Fibroblast of skin of left quadriceps (primary cell): ENCODE measurements around the gene PMEPA1.

Source experiments
- DNase-seq, 2 experiments: peaks; one replicate each; pipeline ENCODE4 v3.0.0-alpha.2; 2013; ENCODE audit warnings: low read depth in 2 of 2

Gene PMEPA1

DNA sequence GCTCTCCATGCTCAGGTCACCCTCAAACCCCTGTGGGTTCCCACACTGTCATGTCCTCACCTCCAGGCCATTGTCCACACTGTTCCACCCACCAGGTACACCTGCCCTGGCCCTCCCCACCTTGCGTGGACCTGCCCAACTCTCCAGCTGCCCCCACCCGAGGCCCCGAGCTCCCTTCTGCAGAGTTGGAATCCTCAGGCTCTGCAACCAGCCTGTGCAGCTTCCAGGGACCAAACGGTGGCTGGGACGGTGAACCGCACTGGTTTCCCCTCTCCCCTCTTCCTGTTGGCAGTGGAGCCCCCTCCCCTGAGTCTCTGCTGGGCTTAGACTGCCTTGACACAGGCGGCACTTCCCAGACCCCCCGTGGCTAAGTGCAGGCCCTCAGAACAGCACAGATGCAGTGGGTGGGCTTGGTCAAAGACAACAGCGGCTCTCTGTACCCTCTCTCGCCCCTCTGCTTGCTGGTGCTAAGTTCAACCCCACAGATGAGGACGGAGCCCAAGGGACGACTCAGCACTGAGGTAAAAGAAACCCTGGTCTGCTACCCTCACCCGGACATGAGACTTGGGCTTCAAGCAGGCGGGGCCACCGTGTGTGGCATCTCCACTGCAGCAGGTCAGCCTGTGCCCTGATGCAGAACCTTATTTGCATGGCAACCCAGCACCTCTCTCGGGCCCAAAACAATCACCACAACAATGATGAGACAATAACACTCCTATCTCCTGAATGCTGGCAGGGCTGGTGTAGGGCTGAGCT, 100.6 kb downstream of the PMEPA1 start:
- DNase-seq: no peak

DNA sequence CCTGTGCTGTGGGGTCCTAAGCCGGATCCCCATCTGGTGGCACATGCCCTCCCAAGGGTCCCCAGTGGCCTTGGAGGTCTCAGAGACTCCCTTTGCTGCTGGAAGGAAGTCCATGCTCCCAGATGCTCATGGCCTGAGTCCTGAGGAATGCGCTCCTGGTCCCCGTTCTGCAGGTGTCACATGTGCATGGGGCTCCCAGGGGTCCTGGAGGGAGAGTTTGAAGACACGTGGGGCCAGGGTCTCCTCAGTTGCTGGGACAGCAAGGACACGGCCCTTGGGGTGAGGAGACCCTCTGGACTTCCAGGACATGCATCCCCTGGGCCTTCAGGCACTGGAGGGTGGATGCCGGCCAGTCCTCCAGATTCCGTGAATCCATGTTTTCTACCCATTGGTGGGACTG, 101.3 kb downstream of the PMEPA1 start:
- no peak for DNase-seq

DNA sequence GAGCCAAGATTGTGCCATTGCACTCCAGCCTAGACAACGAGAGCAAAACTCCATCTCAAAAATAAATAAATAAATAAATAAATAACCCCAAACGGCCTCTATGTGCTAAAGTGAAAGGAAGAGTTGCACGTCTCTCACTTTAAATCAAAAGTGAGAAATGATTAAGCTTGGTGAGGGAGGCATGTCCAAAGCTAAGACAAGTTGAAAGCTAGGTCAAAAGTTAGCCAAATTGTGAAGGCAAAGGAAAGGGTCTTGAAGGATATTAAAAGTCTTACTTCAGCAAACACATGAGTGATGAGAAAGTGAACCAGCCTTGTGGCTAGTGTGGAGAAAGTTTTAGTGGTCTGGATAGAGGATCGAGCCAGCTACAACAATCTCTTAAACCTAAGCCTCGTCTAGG, 103.9 kb downstream of the PMEPA1 start:
- DNase-seq: no peak

DNA sequence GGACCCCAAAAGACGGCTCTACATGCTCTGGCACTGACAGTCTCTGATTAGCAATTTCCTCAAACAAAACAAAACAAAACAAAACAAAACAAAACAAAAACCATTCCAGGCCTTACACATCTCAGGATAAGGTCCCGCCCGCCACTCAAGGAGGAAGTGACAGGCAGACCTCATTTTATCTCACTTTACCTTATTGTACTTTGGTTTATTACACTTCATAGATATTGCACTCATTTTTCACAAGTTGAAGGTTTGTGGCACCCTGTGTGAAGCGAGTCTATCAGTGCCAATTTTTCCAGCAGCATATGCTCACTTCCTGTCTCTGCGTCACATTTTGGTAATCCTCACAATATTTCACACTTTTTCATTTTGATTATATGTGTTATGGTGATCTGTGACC, 104.8 kb downstream of the PMEPA1 start:
- no peak for DNase-seq

DNA sequence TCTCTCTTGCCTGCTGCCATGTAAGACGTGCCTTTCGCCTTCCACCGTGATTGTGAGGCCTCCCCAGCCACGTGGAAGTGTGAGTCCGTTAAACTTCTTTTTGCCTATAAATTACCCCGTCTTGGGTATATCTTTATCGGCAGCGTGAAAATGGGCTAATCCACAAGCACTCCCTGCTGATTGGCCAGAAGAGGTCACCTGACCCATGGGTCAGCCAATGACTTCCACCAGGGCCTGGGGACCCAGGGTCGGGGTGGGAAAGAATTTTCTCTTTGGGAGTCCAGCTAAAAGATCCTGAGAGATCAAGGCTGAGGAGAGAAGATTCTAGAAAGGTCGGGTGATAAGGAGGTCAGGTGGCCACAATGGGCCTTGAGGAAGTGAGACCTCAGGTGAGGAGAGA, 106.7 kb downstream of the PMEPA1 start:
- no peak for DNase-seq

DNA sequence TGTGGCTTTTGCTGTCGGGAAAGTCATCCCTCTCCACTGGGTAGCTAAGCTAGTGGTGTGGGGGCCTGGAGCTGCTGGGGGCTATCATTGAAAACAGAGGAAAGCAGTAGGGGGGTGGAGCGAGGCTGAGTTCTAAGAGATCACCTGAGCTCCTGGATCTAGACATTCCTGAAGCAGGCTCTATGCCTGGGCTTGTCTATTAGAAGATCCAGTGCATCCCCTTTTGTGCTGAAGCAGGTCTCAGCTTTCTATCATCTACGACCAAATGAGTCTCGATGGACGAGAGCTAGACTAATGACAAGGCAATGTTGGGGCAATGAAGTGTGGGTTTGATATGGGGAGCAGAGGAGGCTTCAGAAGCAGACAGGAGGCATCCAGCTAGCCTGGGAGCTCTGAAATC, 108.1 kb downstream of the PMEPA1 start:
- DNase-seq: no peak

DNA sequence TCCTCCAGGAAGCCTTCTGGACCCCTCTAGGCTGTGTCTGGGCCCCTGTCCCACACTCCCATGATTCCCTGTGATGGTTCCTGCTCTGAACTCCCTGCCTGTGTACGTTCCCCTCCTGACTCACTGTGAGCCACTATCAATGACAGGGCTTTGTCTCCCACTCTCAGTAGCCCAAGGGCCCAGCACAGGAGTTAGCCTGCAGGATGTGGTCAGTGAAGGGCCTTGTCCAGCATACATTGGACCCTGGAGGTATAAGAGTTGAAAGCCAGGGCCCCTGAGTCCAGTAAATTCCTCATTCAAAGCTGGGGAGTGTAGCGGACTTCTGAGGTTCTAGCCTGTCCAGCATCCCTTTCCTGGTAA, 108.6 kb downstream of the PMEPA1 start:
- no peak for DNase-seq

DNA sequence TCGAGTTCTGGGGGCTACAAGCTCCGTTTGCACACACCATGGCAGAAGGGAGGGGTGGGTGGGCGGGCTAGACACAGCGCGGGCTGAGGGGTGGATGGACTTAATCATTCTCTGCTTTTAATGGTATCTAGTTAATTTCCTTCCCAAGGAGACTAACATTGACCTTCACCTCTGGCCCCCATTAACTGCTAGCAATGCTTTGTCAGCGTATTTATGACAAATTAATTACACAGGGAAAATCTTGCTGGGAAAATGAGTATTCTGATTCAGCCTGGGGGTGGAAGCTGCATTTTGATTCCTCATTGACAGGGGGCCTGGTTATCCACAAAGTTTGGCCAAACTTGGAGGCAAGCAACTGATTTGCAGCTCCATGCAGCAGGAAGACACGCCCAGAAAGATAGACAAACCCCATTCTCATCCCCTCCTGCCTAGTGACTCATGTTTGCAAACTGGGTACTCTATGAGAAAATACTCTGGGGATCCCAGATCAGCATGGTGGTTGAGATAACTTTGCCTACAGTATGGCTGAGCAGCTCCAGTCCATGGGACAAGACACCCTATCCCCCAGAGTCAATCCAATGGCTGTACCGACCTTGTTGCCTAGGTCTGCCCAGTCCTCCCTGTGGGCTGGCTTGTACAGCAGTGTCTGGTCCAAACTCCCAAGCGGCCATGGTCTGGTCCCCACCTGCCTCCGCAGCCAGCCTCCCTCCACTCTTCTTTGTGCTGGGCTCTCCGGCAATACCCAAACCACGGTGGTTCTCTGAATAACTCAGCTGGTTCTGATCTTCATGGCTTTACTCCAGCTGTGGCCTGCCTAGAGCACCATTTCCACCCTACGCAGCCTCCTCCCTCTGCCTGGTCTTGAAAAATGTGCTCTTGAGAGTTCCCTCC, 109.2 kb downstream of the PMEPA1 start:
- DNase-seq: no peak

DNA sequence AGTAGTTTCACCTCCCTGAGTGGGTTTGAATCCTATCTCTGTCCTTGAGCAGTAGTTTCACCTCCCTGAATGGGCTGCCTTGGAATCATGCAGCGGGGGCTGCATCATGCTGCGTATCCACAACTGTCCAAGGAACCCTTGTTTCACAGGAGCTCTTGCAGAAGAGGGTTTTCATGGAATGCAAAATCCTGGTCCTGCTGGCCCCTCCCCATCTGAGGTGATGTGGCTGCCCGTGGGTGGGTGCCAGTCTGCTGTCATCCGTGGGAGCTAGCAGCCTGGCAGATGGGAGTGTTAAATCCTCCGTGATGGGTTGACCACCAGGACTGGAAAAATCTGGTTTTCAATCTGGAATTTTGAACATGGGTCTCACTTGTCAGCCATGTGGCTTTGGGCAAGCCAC, 111.3 kb downstream of the PMEPA1 start:
- DNase-seq: no peak
